M059J (cell line): ENCODE measurements around the gene PRDM8. TPM values are rescaled to one million over a fixed set of nuclear protein-coding genes. Genes with fewer than 3 reads are reported as not detected.
"Not testable (repeated sequence)": the region's sequence is repeated elsewhere in the genome, so short reads cannot be mapped to it uniquely, and the experiment has no call there.

ENCODE experiments used
- DNase-seq: peaks from one replicate; pipeline ENCODE4 v3.0.0-alpha.2; 2012; ENCODE audit warnings: low read depth
- total RNA-seq: library from RNA; depleted of rRNA; stranded (reverse); fragments of >200 nt; shearing (Covaris generic); gene quantifications from 2 replicates; pipeline ENCODE4 v1.2.3, GENCODE V29; 2014; rRNA removed

Gene PRDM8
- total RNA-seq: 5.5 and 10.6 TPM in 2 replicates

- peak; percentile 56 for DNase-seq
Observed at GRCh38 chr4:80196922-80197573, at the start of gene PRDM8. Gene PRDM8 (plus strand): TSS chr4:80197503. CDS start chr4:80200081, 2,578 bp downstream.

GRCh38 chr4:80150387-80151180, 46.7 kb upstream of the PRDM8 start:
- DNase-seq: no peak

GRCh38 chr4:80151981-80152380, 45.3 kb upstream of the PRDM8 start:
- DNase-seq: no peak

- DNase-seq: no peak
Observed at GRCh38 chr4:80153874-80154544, 43.3 kb upstream of the PRDM8 start.

- no peak for DNase-seq
Observed at GRCh38 chr4:80154545-80154933, 42.8 kb upstream of the PRDM8 start.

- DNase-seq: no peak
Observed at GRCh38 chr4:80155316-80155982, 41.9 kb upstream of the PRDM8 start.

GRCh38 chr4:80156410-80156809, 40.9 kb upstream of the PRDM8 start:
- no peak for DNase-seq

- no peak for DNase-seq
Observed at GRCh38 chr4:80161413-80162058, 35.8 kb upstream of the PRDM8 start.

GRCh38 chr4:80162418-80162817, 34.9 kb upstream of the PRDM8 start:
- DNase-seq: no peak

GRCh38 chr4:80165855-80166254, 31.4 kb upstream of the PRDM8 start:
- no peak for DNase-seq

GRCh38 chr4:80171251-80171650, 26.1 kb upstream of the PRDM8 start:
- peak; percentile 40 for DNase-seq

GRCh38 chr4:80171656-80172055, 25.6 kb upstream of the PRDM8 start:
- no peak for DNase-seq

GRCh38 chr4:80172203-80172602, 25.1 kb upstream of the PRDM8 start:
- no peak for DNase-seq

- DNase-seq: peak; percentile 83
Observed at GRCh38 chr4:80173401-80173800, 23.9 kb upstream of the PRDM8 start.

- peak; percentile 65 for DNase-seq
Observed at GRCh38 chr4:80173841-80174240, 23.5 kb upstream of the PRDM8 start.

GRCh38 chr4:80177793-80178192, 19.5 kb upstream of the PRDM8 start:
- not testable (repeated sequence) for DNase-seq

GRCh38 chr4:80178964-80179363, 18.3 kb upstream of the PRDM8 start:
- DNase-seq: no peak

GRCh38 chr4:80179637-80180161, 17.6 kb upstream of the PRDM8 start:
- no peak for DNase-seq

- peak; percentile 16 for DNase-seq
Observed at GRCh38 chr4:80180743-80181142, 16.6 kb upstream of the PRDM8 start.

- peak; percentile 22 for DNase-seq
Observed at GRCh38 chr4:80182237-80182866, 15.0 kb upstream of the PRDM8 start.
